Uterus (tissue), 4 donors: Measurements from ENCODE around the gene RGS8. TPM values are rescaled to one million over a fixed set of nuclear protein-coding genes. Genes with fewer than 3 reads are reported as not detected.

Source experiments
- DNase-seq, 2 donors: peaks; one replicate each; pipeline ENCODE4 v3.0.0-alpha.2; 2019 to 2020
- H3K27ac ChIP-seq, 2 donors: fragments of 200-600 bp; sonication (generic); 1 replicate in 1 of 2; 2 replicates in 1 of 2; pipeline ENCODE4 v1.5.1; 2016 to 2018
- H3K27me3 ChIP-seq, 2 donors: fragments of 200-600 bp; sonication (generic); one replicate each; pipeline ENCODE4 v1.5.1; 2018 to 2019; ENCODE audit warnings: control low read depth in 1 of 2
- H3K36me3 ChIP-seq, 2 donors: fragments of 200-600 bp; sonication (generic); one replicate each; pipeline ENCODE4 v1.5.1; 2019; ENCODE audit warnings: control low read depth in 1 of 2
- H3K4me1 ChIP-seq, 2 donors: fragments of 200-600 bp; sonication (generic); one replicate each; pipeline ENCODE4 v1.5.1; 2018 to 2019; ENCODE audit warnings: control low read depth in 1 of 2
- H3K4me3 ChIP-seq, 2 donors: fragments of 200-600 bp; sonication (generic); 1 replicate in 1 of 2; 2 replicates in 1 of 2; pipeline ENCODE4 v1.5.1; 2018 to 2019; ENCODE audit warnings: mild to moderate bottlenecking in 1 of 2
- H3K9me3 ChIP-seq, 2 donors: fragments of 200-600 bp; sonication (generic); one replicate each; pipeline ENCODE4 v1.5.1; 2019; ENCODE audit warnings: control low read depth in 1 of 2
- CTCF ChIP-seq, 4 experiments: fragments of 200-600 bp in 2 of 4; fragments of 450-650 bp in 2 of 4; sonication (generic) in 2 of 4; IDR thresholded peaks; one replicate each; pipeline ENCODE4 v1.5.1; 2016 to 2019; ENCODE audit warnings: antibody characterized with exemption in 4 of 4, mild to moderate bottlenecking in 2 of 4, moderate library complexity in 1 of 4
- POLR2A ChIP-seq, 2 donors: fragments of 450-650 bp; IDR thresholded peaks; one replicate each; pipeline ENCODE4 v1.6.1; 2016; ENCODE audit warnings: antibody characterized with exemption in 2 of 2, mild to moderate bottlenecking in 1 of 2, moderate library complexity in 1 of 2
- intact Hi-C: fragments of 100-400 bp; cut with DNase I; formaldehyde crosslinking; loops from one replicate; pipeline ENCODE4 v1.15.1; 2023; ENCODE audit warnings: low total_unique reads
- total RNA-seq, 4 donors: library from RNA; depleted of rRNA in 3 of 4; stranded (reverse); fragments of >200 nt in 3 of 4; gene quantifications; one replicate each; pipeline versions ENCODE4 v1.1.0 to v1.2.4, GENCODE V29; 2014 to 2023
- donor health status: DM: yes; HTN: yes; CAD: no.

The RGS8 gene
- total RNA-seq, 4 donors from 2014 or later: not detected

- Histone ChIP-seq H3K27me3 (no peaks in the 10 kb centered on the region), H3K36me3 (no peaks in the 10 kb centered on the region), H3K27ac (no peak overlapping the region), H3K4me1 (no peaks in the 10 kb centered on the region), H3K9me3 (no peaks in the 10 kb centered on the region), H3K4me3 (no peak overlapping the region)
- DNase-seq: no peak
- TF ChIP-seq POLR2A (IDR thresholded peaks at IDR 0.05) (no peak), CTCF (IDR thresholded peaks at IDR 0.05) (no peak)
- intact Hi-C loops: no loop called here
These were observed 39.8 kb upstream of the RGS8 start for GRCh38 chr1:182724215-182724614.

GRCh38 chr1:182723200-182723599 is 38.8 kb upstream of the RGS8 start:
- peak; percentile 18 to 70 for DNase-seq
- no peaks in the 10 kb centered on the region for H3K9me3 ChIP-seq
- no peak overlapping the region for H3K4me3 ChIP-seq
- intact Hi-C loops: no loop called here
- H3K36me3 ChIP-seq: no peaks in the 10 kb centered on the region
- H3K27me3 ChIP-seq: no peaks in the 10 kb centered on the region
- TF ChIP-seq POLR2A (IDR thresholded peaks at IDR 0.05): no peak
- no peak for TF ChIP-seq CTCF (IDR thresholded peaks at IDR 0.05)
- H3K27ac ChIP-seq: no peak overlapping the region
- H3K4me1 ChIP-seq: no peaks in the 10 kb centered on the region

- DNase-seq: no peak
- intact Hi-C loops: no loop called here
- Histone ChIP-seq H3K36me3 (no peaks in the 10 kb centered on the region), H3K27ac (no peak overlapping the region), H3K27me3 (no peaks in the 10 kb centered on the region), H3K4me1 (no peaks in the 10 kb centered on the region), H3K4me3 (no peak overlapping the region), H3K9me3 (no peaks in the 10 kb centered on the region)
- no peak for TF ChIP-seq POLR2A (IDR thresholded peaks at IDR 0.05)
- no peak for TF ChIP-seq CTCF (IDR thresholded peaks at IDR 0.05)
These were observed 37.1 kb upstream of the RGS8 start for GRCh38 chr1:182721525-182721924.

GRCh38 chr1:182720463-182720862 is 36.1 kb upstream of the RGS8 start:
- H3K27me3 ChIP-seq: no peaks in the 10 kb centered on the region
- TF ChIP-seq CTCF (IDR thresholded peaks at IDR 0.05): no peak
- TF ChIP-seq POLR2A (IDR thresholded peaks at IDR 0.05): no peak
- no peaks in the 10 kb centered on the region for H3K36me3 ChIP-seq
- no peaks in the 10 kb centered on the region for H3K4me1 ChIP-seq
- no peak overlapping the region for H3K4me3 ChIP-seq
- no peak for DNase-seq
- no peak overlapping the region for H3K27ac ChIP-seq
- no peaks in the 10 kb centered on the region for H3K9me3 ChIP-seq
- intact Hi-C loops: no loop called here

- H3K27me3 ChIP-seq: no peaks in the 10 kb centered on the region
- no peak for DNase-seq
- H3K9me3 ChIP-seq: no peaks in the 10 kb centered on the region
- intact Hi-C loops: no loop called here
- H3K27ac ChIP-seq: no peak overlapping the region
- no peaks in the 10 kb centered on the region for H3K4me1 ChIP-seq
- TF ChIP-seq CTCF (IDR thresholded peaks at IDR 0.05) (no peak), POLR2A (IDR thresholded peaks at IDR 0.05) (no peak)
- no peaks in the 10 kb centered on the region for H3K36me3 ChIP-seq
- H3K4me3 ChIP-seq: no peak overlapping the region
These were observed 35.2 kb upstream of the RGS8 start for GRCh38 chr1:182719553-182719952.
